Activated CD8-positive, alpha-beta memory T cell treated with anti-CD3 and anti-CD28 coated beads for 36 hours (primary cell): ENCODE results near the gene SDF2L1. TPM values are rescaled to one million over a fixed set of nuclear protein-coding genes. Genes with fewer than 3 reads are reported as not detected.
"Not testable (repeated sequence)": the region's sequence is repeated elsewhere in the genome, so short reads cannot be mapped to it uniquely, and the experiment has no call there.

Experiments used
- CTCF ChIA-PET: fragments of 350-600 bp; sonication (Branson Sonifier 250); formaldehyde crosslinking; loops from one replicate; lab custom pipeline; 2021; ENCODE audit warnings: antibody characterized with exemption; lab: Charles Lee
- POLR2A ChIA-PET: fragments of 350-600 bp; sonication (Branson Sonifier 250); formaldehyde crosslinking; loops from one replicate; lab custom pipeline; 2021; ENCODE audit warnings: antibody characterized with exemption; lab: Charles Lee
- total RNA-seq, 2 experiments: library from RNA; stranded (reverse); gene quantifications; one replicate each; pipeline ENCODE4 v1.2.3, GENCODE V29; 2021

Gene SDF2L1
- total RNA-seq, 2 experiments from 2014 or later, result 70.7 to 71.6 TPM

GRCh38 chr22:21613553-21614233 lies 28.4 kb upstream of the SDF2L1 start:
- CTCF ChIA-PET, result interaction anchor here (1.0 kb wide), 1 partner anchor 17 kb away, joined by 3 read pairs; no protein-coding TSS in a partner anchor

DNA sequence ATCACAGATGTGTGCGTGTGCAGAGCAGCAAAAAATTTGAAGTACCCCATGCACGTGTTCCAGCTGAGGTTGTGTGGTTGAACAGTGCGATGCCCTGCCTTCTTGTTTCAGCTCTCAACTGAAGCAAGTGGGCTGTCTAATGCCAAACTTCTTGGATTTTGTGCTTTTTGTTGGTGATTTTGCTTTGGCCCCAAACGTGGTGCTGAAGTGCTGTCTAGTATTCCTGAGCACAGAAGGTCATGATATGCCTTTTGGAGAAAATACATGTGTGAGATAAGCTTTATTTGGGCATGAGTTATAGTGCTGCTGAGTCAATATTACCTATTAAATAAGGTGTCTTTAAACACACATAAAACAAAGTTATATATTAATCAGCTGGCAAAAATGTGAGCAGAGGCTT lies 26.4 kb upstream of the SDF2L1 start:
- POLR2A ChIA-PET, result no interaction called here

More at GRCh38 chr22:21613553-21614233, 28.4 kb upstream of the SDF2L1 start:
- POLR2A ChIA-PET, result no interaction called here

GRCh38 chr22:21617337-21617736 lies 24.8 kb upstream of the SDF2L1 start:
- CTCF ChIA-PET, result interaction anchor here (0.7 to 1.3 kb wide), 2 partner anchors 12 to 45 kb away, joined by 3 read pairs; no protein-coding TSS in a partner anchor
- POLR2A ChIA-PET, result not testable (repeated sequence)

More for the DNA sequence above, 26.4 kb upstream of the SDF2L1 start:
- CTCF ChIA-PET, result no interaction called here

GRCh38 chr22:21621025-21621424 lies 21.1 kb upstream of the SDF2L1 start:
- POLR2A ChIA-PET, result no interaction called here
- CTCF ChIA-PET, result no interaction called here

DNA sequence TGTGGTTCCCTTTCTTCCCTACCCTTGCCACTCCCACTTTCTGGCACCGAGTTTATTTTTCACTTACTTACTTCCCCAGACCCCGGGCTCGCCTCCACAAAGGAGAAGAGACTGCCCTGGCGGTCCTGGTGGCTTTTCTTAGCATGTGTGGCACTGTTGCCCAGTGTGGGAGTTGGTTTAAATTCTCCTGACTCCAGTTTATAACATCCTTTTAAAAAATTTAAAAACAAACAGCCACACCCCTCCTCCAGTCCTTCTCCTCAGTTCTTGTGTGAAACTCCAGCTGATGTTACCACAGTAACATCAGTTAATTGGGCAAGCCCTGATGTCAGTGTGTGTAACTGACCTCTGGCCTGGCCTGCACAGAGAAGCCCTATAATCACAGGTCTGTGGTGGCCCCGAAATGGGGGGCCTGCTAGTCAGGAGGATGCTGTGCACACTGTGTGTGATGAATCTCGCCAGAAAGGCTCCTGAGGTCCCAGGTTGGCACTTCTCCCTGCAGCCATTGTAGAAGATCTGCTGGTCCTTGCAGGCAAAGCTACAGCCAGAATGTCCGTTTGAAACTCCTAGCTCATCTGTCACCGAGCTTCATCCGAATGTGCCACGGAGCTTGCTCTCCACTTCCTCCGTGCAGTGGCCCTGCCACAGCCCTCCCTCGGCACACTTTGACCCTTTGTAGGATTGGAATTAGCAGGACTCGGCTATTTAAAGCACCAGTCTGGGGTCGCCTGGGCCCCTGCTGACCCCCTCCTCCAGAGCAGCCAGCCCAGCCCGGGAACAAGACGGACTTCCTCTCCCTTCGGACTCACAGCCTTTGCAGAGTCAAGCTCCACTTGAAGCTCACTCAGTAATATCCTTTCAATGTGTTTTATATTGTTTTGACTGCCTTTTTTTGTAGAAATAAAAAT lies 19.8 kb upstream of the SDF2L1 start:
- CTCF ChIA-PET, result interaction anchor here (1.1 kb wide), 1 partner anchor 10 kb away, joined by 4 read pairs; the partner anchor contains the start of gene CCDC116
- POLR2A ChIA-PET, result no interaction called here

- ChIA-PET CTCF (interaction anchor here (1.1 kb wide), 1 partner anchor 9 kb away, joined by 4 read pairs; the partner anchor contains the start of gene CCDC116), POLR2A (no interaction called here)
These were observed 19.0 kb upstream of the SDF2L1 start for GRCh38 chr22:21622919-21623647.

GRCh38 chr22:21623648-21623970 lies 18.5 kb upstream of the SDF2L1 start:
- POLR2A ChIA-PET, result no interaction called here

GRCh38 chr22:21624120-21624879 lies 17.8 kb upstream of the SDF2L1 start:
- POLR2A ChIA-PET, result no interaction called here
- CTCF ChIA-PET, result interaction anchor here (1.3 to 1.5 kb wide), 2 partner anchors 27 to 58 kb away, joined by 4 to 7 read pairs; no protein-coding TSS in a partner anchor

More at GRCh38 chr22:21623648-21623970, 18.5 kb upstream of the SDF2L1 start:
- CTCF ChIA-PET, result interaction anchor here (1.1 to 1.3 kb wide), 2 partner anchors 9 to 58 kb away, joined by 4 read pairs; partner anchors contain the start of gene CCDC116

GRCh38 chr22:21624880-21625791 lies 17.0 kb upstream of the SDF2L1 start:
- ChIA-PET CTCF (interaction anchor here (1.3 to 1.8 kb wide), 3 partner anchors 17 to 59 kb away, joined by 4 to 7 read pairs (median 6); partner anchors contain the start of gene SDF2L1), POLR2A (no interaction called here)

DNA sequence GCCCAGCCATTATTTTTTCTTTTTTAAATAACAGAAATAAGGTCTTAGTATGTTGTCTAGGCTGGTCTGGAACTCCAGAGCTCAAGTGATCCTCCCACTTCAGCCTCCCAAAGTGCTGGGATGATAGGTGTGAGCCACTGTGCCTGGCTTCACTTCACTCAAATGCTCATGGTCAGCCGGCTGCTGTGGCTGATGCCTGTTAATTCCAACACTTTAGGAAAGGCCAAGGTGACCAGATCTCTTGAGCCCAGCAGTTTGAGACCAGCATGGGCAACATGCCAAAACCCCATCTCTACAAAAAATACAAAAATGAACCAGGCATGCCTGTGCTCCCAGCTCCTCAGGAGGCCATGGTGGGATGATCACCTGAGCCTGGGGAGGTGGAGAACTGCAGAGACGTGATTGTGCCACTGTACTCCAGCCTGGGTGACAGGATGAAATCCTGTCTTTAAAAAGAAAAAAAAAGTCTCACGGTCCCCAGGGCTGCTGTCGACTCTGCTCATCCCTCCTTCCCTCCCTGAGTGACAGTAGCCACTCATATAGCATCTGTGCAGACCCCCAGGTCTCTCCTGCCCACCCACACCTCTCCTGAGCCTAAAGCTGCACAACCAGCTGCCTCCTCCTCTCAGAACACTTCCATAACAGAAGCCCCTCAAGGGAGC lies 15.9 kb upstream of the SDF2L1 start:
- POLR2A ChIA-PET, result no interaction called here
- CTCF ChIA-PET, result interaction anchor here (1.5 to 1.8 kb wide), 2 partner anchors 16 to 48 kb away, joined by 3 to 6 read pairs; partner anchors contain the start of gene SDF2L1

- ChIA-PET CTCF (interaction anchor here (1.3 to 1.8 kb wide), 3 partner anchors 16 to 49 kb away, joined by 3 to 6 read pairs (median 3); partner anchors contain the start of gene SDF2L1), POLR2A (interaction anchor here (7.1 kb wide), 1 partner anchor 16 kb away, joined by 84 read pairs; the partner anchor contains the start of gene SDF2L1)
These were observed 15.2 kb upstream of the SDF2L1 start for GRCh38 chr22:21626735-21627469.

DNA sequence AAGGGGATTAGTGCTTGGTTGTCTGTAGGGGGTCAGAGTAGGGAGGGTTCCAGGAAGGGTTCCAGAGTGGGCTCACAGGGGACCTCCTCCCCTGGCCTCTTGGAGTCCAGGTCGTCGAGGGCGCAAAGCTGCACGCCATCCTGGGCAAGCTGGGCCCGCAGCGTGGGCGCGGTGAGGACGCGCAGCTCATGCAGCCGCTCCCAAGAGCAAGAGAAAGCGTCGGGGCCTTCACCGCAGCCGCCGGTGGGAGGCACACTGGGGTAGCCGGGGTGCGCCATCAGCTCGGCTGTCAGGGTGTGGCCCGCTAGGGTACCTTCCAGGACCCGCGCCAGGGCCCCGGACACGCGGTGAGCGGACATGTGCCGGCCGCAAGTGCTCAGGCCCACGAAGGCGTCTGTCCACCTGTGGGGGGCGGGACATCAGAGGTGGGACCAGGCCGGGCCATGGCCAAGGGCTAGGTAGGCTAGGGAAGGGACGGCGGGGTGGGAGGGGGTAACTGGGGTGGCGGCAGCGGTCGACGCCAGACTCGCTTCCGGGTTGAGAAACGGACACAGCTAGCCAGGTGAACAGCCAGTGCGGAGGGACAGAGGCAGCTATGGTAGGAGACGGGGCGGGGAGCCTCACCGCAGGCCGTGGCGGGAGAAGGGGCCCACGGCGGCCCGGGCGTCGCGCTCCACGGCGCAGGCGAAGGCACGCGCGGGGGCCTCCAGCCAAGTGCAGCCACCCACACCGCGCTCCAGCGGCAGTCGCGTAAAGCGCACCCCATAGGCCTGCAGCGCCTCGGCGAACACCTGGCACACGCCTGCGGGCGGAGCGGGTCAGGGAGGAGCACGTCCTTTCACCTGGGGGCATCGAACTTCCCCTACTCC lies 13.5 kb upstream of the SDF2L1 start:
- CTCF ChIA-PET, result interaction anchor here (0.7 to 4.1 kb wide), 12 partner anchors 14 to 63 kb away, joined by 3 to 61 read pairs (median 6); partner anchors contain the start of gene SDF2L1
- POLR2A ChIA-PET, result interaction anchor here (0.6 to 7.1 kb wide), 6 partner anchors 14 to 59 kb away, joined by 3 to 84 read pairs (median 5); partner anchors contain the start of gene SDF2L1

- CTCF ChIA-PET, result interaction anchor here (0.6 to 4.1 kb wide), 12 partner anchors 12 to 64 kb away, joined by 3 to 61 read pairs (median 6); partner anchors contain the start of gene SDF2L1
- POLR2A ChIA-PET, result interaction anchor here (0.8 to 7.1 kb wide), 4 partner anchors 13 to 60 kb away, joined by 4 to 84 read pairs (median 6); partner anchors contain the start of gene SDF2L1
These were observed 12.6 kb upstream of the SDF2L1 start, which contains the start of gene YDJC for GRCh38 chr22:21629255-21630149. Gene YDJC (minus strand): TSS chr22:21630022. CDS start chr22:21630014, 8 bp downstream.
